Astrocyte (in vitro differentiated cells and primary cell): ENCODE measurements around the gene ACSM5. TPM values are rescaled to one million over a fixed set of nuclear protein-coding genes. Genes with fewer than 3 reads are reported as not detected.
"Not testable (repeated sequence)": the region's sequence is repeated elsewhere in the genome, so short reads cannot be mapped to it uniquely, and the experiment has no call there.

Experiments
- DNase-seq: peaks from one replicate; pipeline ENCODE4 v3.0.0-alpha.2; 2010; ENCODE audit warnings: low read depth
- FAIRE-seq: peaks from 2 replicates; lab custom pipeline; 2011; peaks lifted over from hg19 to GRCh38; lab: Jason Lieb, UNC
- H2AFZ ChIP-seq: 2 replicates; pipeline ENCODE4 v1.6.0; 2012; ENCODE audit warnings: low read depth, low read length, inconsistent platforms
- H3K27ac ChIP-seq: 2 replicates; pipeline ENCODE4 v1.5.1; 2011; ENCODE audit warnings: low read depth, low read length, inconsistent platforms
- H3K27me3 ChIP-seq: 2 replicates; pipeline ENCODE4 v1.6.0; 2011; ENCODE audit warnings: low read length, inconsistent platforms; ENCODE audit not compliant: insufficient read depth
- H3K36me3 ChIP-seq: 2 replicates; pipeline ENCODE4 v1.5.1; 2011; ENCODE audit warnings: low read length, inconsistent platforms; ENCODE audit not compliant: insufficient read depth
- H3K4me1 ChIP-seq: 2 replicates; pipeline ENCODE4 v1.5.1; 2011; ENCODE audit warnings: low read length, inconsistent platforms; ENCODE audit not compliant: insufficient read depth
- H3K4me2 ChIP-seq: 2 replicates; pipeline ENCODE4 v1.6.0; 2012; ENCODE audit warnings: low read length, inconsistent platforms
- H3K4me3 ChIP-seq: 2 replicates; pipeline ENCODE4 v1.5.1; 2011; ENCODE audit warnings: low read depth, mild to moderate bottlenecking, low read length, inconsistent platforms; ENCODE audit not compliant: insufficient read depth
- H3K79me2 ChIP-seq: 2 replicates; pipeline ENCODE4 v1.6.0; 2012; ENCODE audit warnings: mild to moderate bottlenecking, low read length, inconsistent platforms; ENCODE audit not compliant: insufficient read depth
- H3K9ac ChIP-seq: 2 replicates; pipeline ENCODE4 v1.6.0; 2012; ENCODE audit warnings: mild to moderate bottlenecking, low read length, inconsistent platforms
- H3K9me3 ChIP-seq: 2 replicates; pipeline ENCODE4 v1.5.1; 2012; ENCODE audit warnings: low read depth, mild to moderate bottlenecking, low read length, inconsistent platforms; ENCODE audit not compliant: insufficient read depth
- H4K20me1 ChIP-seq: 2 replicates; pipeline ENCODE4 v1.6.0; 2012; ENCODE audit warnings: low read length, inconsistent platforms; ENCODE audit not compliant: insufficient read depth
- H3K27ac Mint-ChIP-seq: one replicate; pipeline ENCODE4 v1.8.0; 2021; ENCODE audit warnings: mild to moderate bottlenecking, mixed read lengths; ENCODE audit not compliant: unreplicated experiment
- H3K27me3 Mint-ChIP-seq: one replicate; pipeline ENCODE4 v1.8.0; 2021; ENCODE audit warnings: low read depth, mixed read lengths; ENCODE audit not compliant: unreplicated experiment
- H3K36me3 Mint-ChIP-seq: one replicate; pipeline ENCODE4 v1.8.0; 2021; ENCODE audit warnings: low read depth, mixed read lengths; ENCODE audit not compliant: unreplicated experiment
- H3K4me1 Mint-ChIP-seq: one replicate; pipeline ENCODE4 v1.8.0; 2021; ENCODE audit warnings: low read depth, mixed read lengths; ENCODE audit not compliant: unreplicated experiment
- H3K4me3 Mint-ChIP-seq: one replicate; pipeline ENCODE4 v1.8.0; 2021; ENCODE audit warnings: mild to moderate bottlenecking, moderate library complexity, mixed read lengths; ENCODE audit not compliant: unreplicated experiment
- H3K9me3 Mint-ChIP-seq: one replicate; pipeline ENCODE4 v1.8.0; 2021; ENCODE audit warnings: mild to moderate bottlenecking, mixed read lengths; ENCODE audit not compliant: unreplicated experiment
- EZH2 ChIP-seq: IDR thresholded peaks from 2 replicates; pipeline ENCODE4 v1.6.1; 2012; ENCODE audit warnings: mild to moderate bottlenecking, low read length, inconsistent platforms; ENCODE audit not compliant: insufficient read depth
- total RNA-seq: library from RNA; stranded (reverse); gene quantifications from 2 replicates; pipeline ENCODE4 v1.2.1, GENCODE V29; 2021

Gene ACSM5
- total RNA-seq, 1 donor from 2014 or later: not detected

- H3K4me1 ChIP-seq: no peaks in the 10 kb centered on the region
- H3K27ac Mint-ChIP-seq: no peak overlapping the region
- H3K36me3 ChIP-seq: no peaks in the 10 kb centered on the region
- peaks cover 14% of the 10 kb centered on the region for H3K4me1 Mint-ChIP-seq
- H3K9me3 Mint-ChIP-seq: peaks cover 3% of the 10 kb centered on the region
- H4K20me1 ChIP-seq: no peaks in the 10 kb centered on the region
- H3K27me3 Mint-ChIP-seq: no peaks in the 10 kb centered on the region
- no peak overlapping the region for H3K27ac ChIP-seq
- no peak overlapping the region for H2AFZ ChIP-seq
- H3K36me3 Mint-ChIP-seq: no peaks in the 10 kb centered on the region
- H3K4me2 ChIP-seq: no peak overlapping the region
- no peak overlapping the region for H3K4me3 ChIP-seq
- no peak overlapping the region for H3K4me3 Mint-ChIP-seq
- no peaks in the 10 kb centered on the region for H3K9me3 ChIP-seq
- FAIRE-seq (no peak), DNase-seq (no peak)
- H3K27me3 ChIP-seq: no peaks in the 10 kb centered on the region
- H3K9ac ChIP-seq: no peak overlapping the region
- no peak for TF ChIP-seq EZH2
- H3K79me2 ChIP-seq: no peaks in the 10 kb centered on the region
Measured at GRCh38 chr16:20424129-20424866, 15.0 kb downstream of the ACSM5 start.

- H2AFZ ChIP-seq, H3K4me1 ChIP-seq, H3K4me3 ChIP-seq, H3K9me3 ChIP-seq, H3K4me3 Mint-ChIP-seq, H3K27ac ChIP-seq, H4K20me1 ChIP-seq, DNase-seq, FAIRE-seq, H3K36me3 Mint-ChIP-seq, H3K79me2 ChIP-seq, H3K9me3 Mint-ChIP-seq, H3K27me3 Mint-ChIP-seq, H3K9ac ChIP-seq, H3K4me2 ChIP-seq, H3K27me3 ChIP-seq, H3K27ac Mint-ChIP-seq, H3K36me3 ChIP-seq: not testable (repeated sequence)
- peaks cover 14% of the 10 kb centered on the region for H3K4me1 Mint-ChIP-seq
Measured at GRCh38 chr16:20427401-20427797, 18.1 kb downstream of the ACSM5 start.

GRCh38 chr16:20429499-20429898 is 20.2 kb downstream of the ACSM5 start:
- not testable (repeated sequence) for H4K20me1 ChIP-seq, H3K4me3 Mint-ChIP-seq, H3K9me3 Mint-ChIP-seq, H3K9me3 ChIP-seq, H3K4me1 ChIP-seq, H2AFZ ChIP-seq, H3K4me2 ChIP-seq, DNase-seq, H3K4me3 ChIP-seq, H3K27me3 Mint-ChIP-seq, H3K4me1 Mint-ChIP-seq, H3K27ac ChIP-seq, H3K79me2 ChIP-seq, H3K27ac Mint-ChIP-seq, H3K36me3 Mint-ChIP-seq, H3K27me3 ChIP-seq, H3K9ac ChIP-seq, FAIRE-seq, H3K36me3 ChIP-seq

GRCh38 chr16:20430480-20430879 is 21.1 kb downstream of the ACSM5 start:
- not testable (repeated sequence) for H3K27ac ChIP-seq, H3K27ac Mint-ChIP-seq, H3K9ac ChIP-seq, H4K20me1 ChIP-seq, FAIRE-seq, H3K27me3 ChIP-seq, H3K4me3 Mint-ChIP-seq, H2AFZ ChIP-seq, H3K4me1 ChIP-seq, H3K79me2 ChIP-seq, H3K36me3 Mint-ChIP-seq, DNase-seq, H3K27me3 Mint-ChIP-seq, H3K4me2 ChIP-seq, H3K9me3 Mint-ChIP-seq, H3K4me1 Mint-ChIP-seq, H3K36me3 ChIP-seq, H3K9me3 ChIP-seq, H3K4me3 ChIP-seq
